Measurements from ENCODE around the gene ARHGEF12. TPM values are rescaled to one million over a fixed set of nuclear protein-coding genes. Genes with fewer than 3 reads are reported as not detected.

The ARHGEF12 gene
- total RNA-seq, 1 experiment from 2014 or later = 132 TPM

DNA sequence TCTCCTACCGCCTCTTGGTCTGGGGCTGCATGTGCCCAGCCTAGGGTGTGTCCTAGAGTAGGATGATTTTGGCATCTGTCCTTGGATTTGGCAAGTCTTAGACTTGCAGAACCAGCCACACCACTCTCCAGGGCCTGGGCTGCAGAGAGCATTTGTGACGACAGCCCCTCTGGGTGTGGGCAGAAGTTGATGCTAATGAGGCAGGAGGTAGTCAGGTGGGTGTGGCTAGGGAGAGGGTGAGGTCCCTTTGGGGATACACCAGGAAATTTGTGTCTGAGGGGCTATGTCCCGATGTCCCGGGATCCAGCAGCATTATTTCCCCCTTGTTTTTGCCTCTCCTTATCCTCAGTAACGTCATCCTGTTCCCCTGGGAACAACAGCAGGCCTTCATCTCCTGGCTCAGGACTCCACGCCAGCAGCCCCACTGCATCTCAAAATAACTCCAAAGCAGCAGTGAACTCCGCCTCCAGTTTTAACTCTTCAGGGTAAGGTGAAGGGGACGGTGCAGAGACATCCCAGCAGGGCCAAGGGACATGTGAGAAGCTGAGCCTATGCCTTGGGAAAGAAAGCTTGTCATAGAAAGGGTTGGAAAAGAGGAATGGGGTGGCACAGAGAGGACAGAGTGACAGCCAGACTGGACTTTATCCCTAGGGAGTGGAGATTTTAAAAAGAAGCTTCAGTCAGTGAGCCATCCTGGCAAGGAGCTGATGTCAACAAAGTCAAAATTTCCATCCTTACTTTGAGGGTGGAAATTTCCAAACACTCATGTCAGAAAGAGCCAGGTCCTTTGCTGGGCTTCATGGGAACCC is 19.1 kb upstream of the ARHGEF12 start:
- POLR2A ChIA-PET (ENCODE audit: low non-redundant PET) = no interaction called here
- no TSS peak for BruUV-seq (replicated peaks)
- no peaks in the 10 kb centered on the region for H3K9me3 ChIP-seq (ENCODE audit: low read depth, low read length, poor library complexity, severe bottlenecking)
- no peaks in the 10 kb centered on the region for H3K27me3 ChIP-seq (replicated peaks; ENCODE audit: insufficient read depth, low read depth, low read length, poor library complexity)
- CTCF ChIA-PET = no interaction called here
- TF ChIP-seq EZH2 (IDR thresholded peaks at IDR 0.05; ENCODE audit: borderline replicate concordance, low read depth, low read length, poor library complexity, severe bottlenecking) = no peak
- TF ChIP-seq, protein P1, sequence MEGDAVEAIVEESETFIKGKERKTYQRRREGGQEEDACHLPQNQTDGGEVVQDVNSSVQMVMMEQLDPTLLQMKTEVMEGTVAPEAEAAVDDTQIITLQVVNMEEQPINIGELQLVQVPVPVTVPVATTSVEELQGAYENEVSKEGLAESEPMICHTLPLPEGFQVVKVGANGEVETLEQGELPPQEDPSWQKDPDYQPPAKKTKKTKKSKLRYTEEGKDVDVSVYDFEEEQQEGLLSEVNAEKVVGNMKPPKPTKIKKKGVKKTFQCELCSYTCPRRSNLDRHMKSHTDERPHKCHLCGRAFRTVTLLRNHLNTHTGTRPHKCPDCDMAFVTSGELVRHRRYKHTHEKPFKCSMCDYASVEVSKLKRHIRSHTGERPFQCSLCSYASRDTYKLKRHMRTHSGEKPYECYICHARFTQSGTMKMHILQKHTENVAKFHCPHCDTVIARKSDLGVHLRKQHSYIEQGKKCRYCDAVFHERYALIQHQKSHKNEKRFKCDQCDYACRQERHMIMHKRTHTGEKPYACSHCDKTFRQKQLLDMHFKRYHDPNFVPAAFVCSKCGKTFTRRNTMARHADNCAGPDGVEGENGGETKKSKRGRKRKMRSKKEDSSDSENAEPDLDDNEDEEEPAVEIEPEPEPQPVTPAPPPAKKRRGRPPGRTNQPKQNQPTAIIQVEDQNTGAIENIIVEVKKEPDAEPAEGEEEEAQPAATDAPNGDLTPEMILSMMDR (conservative IDR thresholded peaks at IDR 0.05; ENCODE audit: low read depth, low read length) = no peak
- DNase-seq (ENCODE audit: low spot score) = peak; percentile 33
- no peak overlapping the region for H3K4me3 ChIP-seq (ENCODE audit: low read depth, low read length, poor library complexity, severe bottlenecking)
- no peaks in the 10 kb centered on the region for H3K4me1 ChIP-seq (ENCODE audit: insufficient read depth, low read length, poor library complexity, severe bottlenecking)
- no peaks in the 10 kb centered on the region for H3K36me3 ChIP-seq (ENCODE audit: insufficient read depth, low read length, poor library complexity, severe bottlenecking)
- H3K27ac ChIP-seq (ENCODE audit: low read depth, low read length, poor library complexity, severe bottlenecking) = no peak overlapping the region
- intact Hi-C loops (cut with micrococcal nuclease; ENCODE audit: unreplicated experiment) = no loop called here

DNA sequence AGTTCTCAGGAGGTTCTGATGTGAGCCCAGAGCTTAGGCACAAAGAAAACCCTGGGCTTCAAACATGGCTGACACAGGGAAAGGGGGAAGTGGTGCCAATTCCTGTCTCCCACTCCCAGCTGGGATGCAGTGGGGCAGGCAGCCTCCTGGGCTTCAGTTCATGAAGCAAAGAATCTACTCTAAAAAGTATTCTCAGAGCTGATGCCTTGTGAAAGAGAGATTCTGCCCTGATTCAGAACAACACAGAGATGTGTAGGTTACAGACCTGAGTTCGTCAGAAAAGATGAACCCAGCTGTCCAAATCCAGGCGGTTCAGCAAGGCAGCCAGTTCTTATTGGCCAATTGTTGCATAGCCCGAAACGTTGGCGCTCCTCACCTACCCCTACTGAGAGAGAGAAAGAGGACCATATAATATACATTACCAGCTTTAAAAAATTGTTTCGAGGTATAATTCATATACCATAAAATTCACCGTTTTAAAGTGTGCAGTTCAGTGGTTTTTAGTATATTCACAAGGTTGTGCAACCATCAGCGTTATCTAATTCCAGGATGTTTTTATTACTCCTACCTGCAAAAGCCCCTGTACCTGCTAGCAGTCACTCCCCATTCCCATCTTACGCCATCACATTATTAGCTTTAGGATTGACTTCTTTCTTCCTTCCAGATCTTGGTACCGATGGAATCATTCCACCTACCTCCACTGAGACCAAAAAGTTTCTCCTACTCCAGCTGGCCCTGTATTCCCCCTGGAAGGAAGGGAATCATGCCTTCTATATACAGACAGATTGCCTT is 18.3 kb upstream of the ARHGEF12 start:
- Histone ChIP-seq H3K4me3 (ENCODE audit: low read depth, low read length, poor library complexity, severe bottlenecking) (no peak overlapping the region), H3K27me3 (replicated peaks; ENCODE audit: insufficient read depth, low read depth, low read length, poor library complexity) (no peaks in the 10 kb centered on the region), H3K4me1 (ENCODE audit: insufficient read depth, low read length, poor library complexity, severe bottlenecking) (no peaks in the 10 kb centered on the region), H3K27ac (ENCODE audit: low read depth, low read length, poor library complexity, severe bottlenecking) (no peak overlapping the region), H3K36me3 (ENCODE audit: insufficient read depth, low read length, poor library complexity, severe bottlenecking) (no peaks in the 10 kb centered on the region), H3K9me3 (ENCODE audit: low read depth, low read length, poor library complexity, severe bottlenecking) (no peaks in the 10 kb centered on the region)
- no peak for DNase-seq (ENCODE audit: low spot score)
- intact Hi-C loops (cut with micrococcal nuclease; ENCODE audit: unreplicated experiment) = no loop called here
- ChIA-PET CTCF (no interaction called here), POLR2A (ENCODE audit: low non-redundant PET) (no interaction called here)
- no TSS peak for BruUV-seq (replicated peaks)
- TF ChIP-seq, protein P1 (conservative IDR thresholded peaks at IDR 0.05; ENCODE audit: low read depth, low read length) = no peak
- no peak for TF ChIP-seq EZH2 (IDR thresholded peaks at IDR 0.05; ENCODE audit: borderline replicate concordance, low read depth, low read length, poor library complexity, severe bottlenecking)

DNA sequence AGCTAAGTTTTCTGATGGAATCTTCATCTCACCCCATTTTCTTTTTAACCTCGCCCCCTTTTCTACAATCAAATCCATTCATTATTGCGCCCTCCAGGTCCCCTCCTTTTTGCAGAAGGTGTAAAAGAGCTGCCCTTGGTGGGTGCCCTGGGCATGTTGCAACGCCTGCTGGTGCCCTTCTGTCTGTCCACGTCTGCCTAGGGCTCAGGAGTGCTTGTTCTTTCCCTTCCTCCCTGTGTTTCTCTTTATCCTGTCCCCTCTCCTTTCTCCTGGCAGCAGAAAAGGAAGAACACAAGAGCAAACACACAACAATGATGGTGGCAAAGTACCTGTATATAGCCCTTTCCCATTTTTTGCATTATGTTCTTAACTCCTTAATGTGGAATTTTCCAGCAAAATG is 17.3 kb upstream of the ARHGEF12 start:
- Histone ChIP-seq H3K9me3 (ENCODE audit: low read depth, low read length, poor library complexity, severe bottlenecking) (no peaks in the 10 kb centered on the region), H3K4me1 (ENCODE audit: insufficient read depth, low read length, poor library complexity, severe bottlenecking) (no peaks in the 10 kb centered on the region), H3K27me3 (replicated peaks; ENCODE audit: insufficient read depth, low read depth, low read length, poor library complexity) (no peaks in the 10 kb centered on the region), H3K27ac (ENCODE audit: low read depth, low read length, poor library complexity, severe bottlenecking) (no peak overlapping the region), H3K4me3 (ENCODE audit: low read depth, low read length, poor library complexity, severe bottlenecking) (no peak overlapping the region), H3K36me3 (ENCODE audit: insufficient read depth, low read length, poor library complexity, severe bottlenecking) (no peaks in the 10 kb centered on the region)
- no peak for DNase-seq (ENCODE audit: low spot score)
- TF ChIP-seq, protein P1 (conservative IDR thresholded peaks at IDR 0.05; ENCODE audit: low read depth, low read length) = no peak
- no peak for TF ChIP-seq EZH2 (IDR thresholded peaks at IDR 0.05; ENCODE audit: borderline replicate concordance, low read depth, low read length, poor library complexity, severe bottlenecking)
- ChIA-PET CTCF (interaction anchor here (0.6 kb wide), 1 partner anchor 68 kb away, joined by 3 read pairs; no protein-coding TSS in a partner anchor), POLR2A (ENCODE audit: low non-redundant PET) (no interaction called here)
- BruUV-seq (replicated peaks) = no TSS peak
- intact Hi-C loops (cut with micrococcal nuclease; ENCODE audit: unreplicated experiment) = no loop called here
